Measurements from ENCODE around the gene C4orf51. TPM values are rescaled to one million over a fixed set of nuclear protein-coding genes. Genes with fewer than 3 reads are reported as not detected.

C4orf51 gene
- total and polyA plus RNA-seq, 2 of the 13 experiments (the other 11 are each of a cell fraction or from before 2014, with no cell fraction given), result not detected

- 98% methylated on average over 6 of the region's 6 CpGs for WGBS (ENCODE audit: low lambda C conversion rate)
- Histone ChIP-seq H3K79me2 (ENCODE audit: insufficient read depth, low read length) (no peaks in the 10 kb centered on the region), H3K4me2 (ENCODE audit: low read depth, low read length) (no peak overlapping the region), H3K9me3 (ENCODE audit: low read length) (no peaks in the 10 kb centered on the region), H3K27ac (ENCODE audit: extremely low read length, insufficient read depth, low read length) (no peak overlapping the region), H2AFZ (ENCODE audit: low read length) (no peak overlapping the region), H4K20me1 (ENCODE audit: insufficient read depth, low read length) (no peaks in the 10 kb centered on the region), H3K36me3 (replicated peaks in 1 of 2; ENCODE audit: control insufficient read depth in 1 of 2, insufficient read depth in 2 of 2, low read length in 2 of 2) (peaks cover 8 to 34% of the 10 kb centered on the region in 2 experiments; a peak in 4 of 5 replicates), H3K27me3 (ENCODE audit: control insufficient read depth in 1 of 2, insufficient read depth in 2 of 2, low read length in 2 of 2) (no peaks in the 10 kb centered on the region), H3K9ac (ENCODE audit: insufficient read depth, low read depth, low read length) (no peak overlapping the region), H3K4me3 (replicated peaks in 1 of 3; ENCODE audit: insufficient read depth in 1 of 3, low read depth in 2 of 3, low read length in 3 of 3) (no peak overlapping the region), H3K4me1 (ENCODE audit: insufficient read depth, low read length) (no peaks in the 10 kb centered on the region)
- ATAC-seq (no peak), FAIRE-seq (no peak), DNase-seq (ENCODE audit: low spot score) (no peak)
- TF ChIP-seq ZSCAN22 (CRISPR knock-in tag; IDR thresholded peaks at IDR 0.05), result no peak
- no peak for TF ChIP-seq ZEB1 (IDR thresholded peaks at IDR 0.05; ENCODE audit: insufficient replicate concordance, low read depth)
- no peak for TF ChIP-seq ZNF10 (CRISPR knock-in tag; IDR thresholded peaks at IDR 0.05; ENCODE audit: borderline replicate concordance, low read depth)
- TF ChIP-seq NR3C1 (CRISPR knock-in tag; IDR thresholded peaks at IDR 0.05), result no peak
- no peak for TF ChIP-seq ZBTB7B (CRISPR knock-in tag; IDR thresholded peaks at IDR 0.05)
- no peak for TF ChIP-seq ERF (CRISPR knock-in tag; IDR thresholded peaks at IDR 0.05)
- TF ChIP-seq ZNF264 (CRISPR knock-in tag; IDR thresholded peaks at IDR 0.05), result no peak
- TF ChIP-seq, protein P1, sequence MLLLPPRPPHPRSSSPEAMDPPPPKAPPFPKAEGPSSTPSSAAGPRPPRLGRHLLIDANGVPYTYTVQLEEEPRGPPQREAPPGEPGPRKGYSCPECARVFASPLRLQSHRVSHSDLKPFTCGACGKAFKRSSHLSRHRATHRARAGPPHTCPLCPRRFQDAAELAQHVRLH (CRISPR knock-in tag; IDR thresholded peaks at IDR 0.05; ENCODE audit: borderline replicate concordance, low read depth), result no peak
- no peak for TF ChIP-seq GATA4 (IDR thresholded peaks at IDR 0.05; ENCODE audit: borderline replicate concordance, low read depth)
- no peak for TF ChIP-seq ZNF775 (CRISPR knock-in tag; IDR thresholded peaks at IDR 0.05; ENCODE audit: borderline replicate concordance)
- TF ChIP-seq ZNF160 (CRISPR knock-in tag; IDR thresholded peaks at IDR 0.05), result no peak
- no peak for TF ChIP-seq ZNF597 (CRISPR knock-in tag; IDR thresholded peaks at IDR 0.05)
- no peak for TF ChIP-seq ZNF577 (CRISPR knock-in tag; IDR thresholded peaks at IDR 0.05; ENCODE audit: borderline replicate concordance, low read depth)
- no peak for TF ChIP-seq ZSCAN12 (CRISPR knock-in tag; IDR thresholded peaks at IDR 0.05)
- POLR2A ChIA-PET, result no interaction called here
- in situ Hi-C loops (cut with HindIII; ENCODE audit: extremely low pct_ligation_motif_present, low pct_unique_long_range_greater_than_20kb), result no loop called here
- intact Hi-C loops (cut with micrococcal nuclease; ENCODE audit: unreplicated experiment), result no loop called here
- CTCF ChIA-PET (ENCODE audit: low intra/inter-chr PET ratio, low total read pairs), result no interaction called here
- BruUV-seq (replicated peaks), result no TSS peak
Observed at GRCh38 chr4:145774473-145774872, 94.5 kb downstream of the C4orf51 start.

Measured in HepG2 (cell line).